Tibial artery (tissue), 4 donors: ENCODE measurements around the gene VAV3.

Source experiments
- DNase-seq, 2 donors: peaks; one replicate each; pipeline ENCODE4 v3.0.0-alpha.2; 2019
- H3K27ac ChIP-seq, 2 donors: fragments of 200-600 bp; sonication (generic) in 1 of 2; 1 replicate in 1 of 2; 2 replicates in 1 of 2; pipeline ENCODE4 v1.5.1; 2018 to 2019; ENCODE audit warnings: mild to moderate bottlenecking in 1 of 2
- H3K27me3 ChIP-seq, 2 donors: fragments of 200-600 bp; sonication (generic) in 1 of 2; one replicate each; pipeline versions ENCODE4 v1.5.1 to v1.6.0; 2016 to 2019
- H3K36me3 ChIP-seq, 3 donors: fragments of 200-600 bp; sonication (generic) in 2 of 3; one replicate each; pipeline ENCODE4 v1.5.1; 2016 to 2019; ENCODE audit warnings: mild to moderate bottlenecking in 2 of 3
- H3K4me1 ChIP-seq, 4 donors: fragments of 200-600 bp; sonication (generic) in 2 of 4; 1 replicate in 3 of 4; 2 replicates in 1 of 4; pipeline ENCODE4 v1.5.1; 2016 to 2019
- H3K4me3 ChIP-seq, 2 donors: fragments of 200-600 bp; sonication (generic) in 1 of 2; 1 replicate in 1 of 2; 2 replicates in 1 of 2; pipeline ENCODE4 v1.5.1; 2018 to 2019; ENCODE audit warnings: mild to moderate bottlenecking in 2 of 2
- H3K9me3 ChIP-seq, 3 donors: fragments of 200-600 bp; sonication (generic) in 1 of 3; one replicate each; pipeline ENCODE4 v1.5.1; 2016 to 2019
- CTCF ChIP-seq, 2 experiments: fragments of 200-600 bp in 1 of 2; fragments of 450-650 bp in 1 of 2; IDR thresholded peaks; one replicate each; pipeline ENCODE4 v1.5.1; 2017 to 2019; ENCODE audit warnings: antibody characterized with exemption in 2 of 2, mild to moderate bottlenecking in 1 of 2, moderate library complexity in 1 of 2
- intact Hi-C: fragments of 100-400 bp; cut with DNase I; formaldehyde crosslinking; loops from one replicate; pipeline ENCODE4 v1.15.0; 2023; ENCODE audit warnings: low total_unique reads

VAV3 gene

GRCh38 chr1:107949467-107950253, 15.3 kb downstream of the VAV3 start:
- Histone ChIP-seq H3K27me3 (no peaks in the 10 kb centered on the region), H3K4me3 (no peak overlapping the region), H3K27ac (no peak overlapping the region), H3K9me3 (no peaks in the 10 kb centered on the region), H3K4me1 (no peaks in the 10 kb centered on the region), H3K36me3 (no peaks in the 10 kb centered on the region)
- no peak for DNase-seq
- intact Hi-C loops = no loop called here
- no peak for TF ChIP-seq CTCF (IDR thresholded peaks at IDR 0.05)

- no peaks in the 10 kb centered on the region for H3K36me3 ChIP-seq
- no peak for DNase-seq
- intact Hi-C loops = no loop called here
- H3K27ac ChIP-seq = no peak overlapping the region
- no peak overlapping the region for H3K4me3 ChIP-seq
- no peaks in the 10 kb centered on the region for H3K4me1 ChIP-seq
- H3K27me3 ChIP-seq = no peaks in the 10 kb centered on the region
- H3K9me3 ChIP-seq = no peaks in the 10 kb centered on the region
- no peak for TF ChIP-seq CTCF (IDR thresholded peaks at IDR 0.05)
Observed at GRCh38 chr1:107946794-107947193, 18.2 kb downstream of the VAV3 start.

- no peak for TF ChIP-seq CTCF (IDR thresholded peaks at IDR 0.05)
- Histone ChIP-seq H3K4me1 (peaks cover 0 to 12% (median 0%) of the 10 kb centered on the region in 4 donors), H3K27ac (no peak overlapping the region), H3K4me3 (no peak overlapping the region), H3K36me3 (no peaks in the 10 kb centered on the region), H3K9me3 (no peaks in the 10 kb centered on the region), H3K27me3 (no peaks in the 10 kb centered on the region)
- DNase-seq = no peak
- intact Hi-C loops = no loop called here
Observed at GRCh38 chr1:107943694-107944093, 21.3 kb downstream of the VAV3 start.

GRCh38 chr1:107942814-107943213, 22.2 kb downstream of the VAV3 start:
- no peak for TF ChIP-seq CTCF (IDR thresholded peaks at IDR 0.05)
- Histone ChIP-seq H3K27ac (no peak overlapping the region), H3K4me1 (peaks cover 0 to 12% (median 0%) of the 10 kb centered on the region in 4 donors)

GRCh38 chr1:107941531-107941930, 23.4 kb downstream of the VAV3 start:
- Histone ChIP-seq H3K27me3 (no peaks in the 10 kb centered on the region), H3K9me3 (no peaks in the 10 kb centered on the region), H3K4me3 (no peak overlapping the region), H3K27ac (no peak overlapping the region), H3K4me1 (peaks cover 0 to 12% (median 3%) of the 10 kb centered on the region in 4 donors), H3K36me3 (no peaks in the 10 kb centered on the region)
- no peak for DNase-seq
- no peak for TF ChIP-seq CTCF (IDR thresholded peaks at IDR 0.05)
- intact Hi-C loops = no loop called here

More at GRCh38 chr1:107942814-107943213, 22.2 kb downstream of the VAV3 start:
- no peak for DNase-seq
- H3K27me3 ChIP-seq = no peaks in the 10 kb centered on the region
- no peak overlapping the region for H3K4me3 ChIP-seq
- H3K36me3 ChIP-seq = no peaks in the 10 kb centered on the region
- no peaks in the 10 kb centered on the region for H3K9me3 ChIP-seq
- intact Hi-C loops = no loop called here
